Fibroblast of villous mesenchyme (primary cell): ENCODE results near the gene FAM227A. TPM values are rescaled to one million over a fixed set of nuclear protein-coding genes. Genes with fewer than 3 reads are reported as not detected.

Experiments
- DNase-seq: peaks from one replicate; pipeline ENCODE4 v3.0.0-alpha.2; 2010; ENCODE audit warnings: low read depth
- H3K4me3 ChIP-seq: 2 replicates; pipeline ENCODE4 v1.5.1; 2011; ENCODE audit warnings: low read depth, mild to moderate bottlenecking, low read length
- CTCF ChIP-seq: IDR thresholded peaks from 2 replicates; pipeline ENCODE4 v1.5.1; 2012; ENCODE audit warnings: low read depth, mild to moderate bottlenecking, low read length; ENCODE audit not compliant: insufficient read depth
- total RNA-seq: library from RNA; depleted of rRNA; stranded (reverse); fragments of >200 nt; gene quantifications from 2 replicates; pipeline ENCODE4 v1.2.3, GENCODE V29; 2012

Gene FAM227A
- total RNA-seq, 1 donor, result 1.3 TPM

- TF ChIP-seq CTCF, result no peak
- no peak for DNase-seq
- peak overlapping the region; percentile 80 for H3K4me3 ChIP-seq
Observed at GRCh38 chr22:38569181-38569971, 86.8 kb downstream of the FAM227A start.

GRCh38 chr22:38567531-38568285, 88.5 kb downstream of the FAM227A start:
- TF ChIP-seq CTCF, result no peak
- no peak overlapping the region for H3K4me3 ChIP-seq
- no peak for DNase-seq

GRCh38 chr22:38566726-38567504, 89.3 kb downstream of the FAM227A start:
- no peak for TF ChIP-seq CTCF
- no peak overlapping the region for H3K4me3 ChIP-seq
- DNase-seq, result no peak

GRCh38 chr22:38565441-38565840, 90.8 kb downstream of the FAM227A start:
- no peak for DNase-seq
- no peak for TF ChIP-seq CTCF

GRCh38 chr22:38564669-38565068, 91.5 kb downstream of the FAM227A start:
- no peak for TF ChIP-seq CTCF
- no peak overlapping the region for H3K4me3 ChIP-seq
- DNase-seq, result no peak

More at GRCh38 chr22:38565441-38565840, 90.8 kb downstream of the FAM227A start:
- no peak overlapping the region for H3K4me3 ChIP-seq

- no peak overlapping the region for H3K4me3 ChIP-seq
- peak; percentile 25 for DNase-seq
- no peak for TF ChIP-seq CTCF
Observed at GRCh38 chr22:38554281-38554680, 101.9 kb downstream of the FAM227A start.
